Measurements from ENCODE around the gene ZDHHC11.
"Not testable (repeated sequence)": the region's sequence is repeated elsewhere in the genome, so short reads cannot be mapped to it uniquely, and the experiment has no call there.

- not testable (repeated sequence) for TF ChIP-seq CTCF, POLR2A, EP300 (IDR thresholded peaks at IDR 0.05)
Measured at GRCh38 chr5:842402-843221, 8.2 kb downstream of the ZDHHC11 start.
